ENCODE measurements around the gene MARCHF3.

The MARCHF3 gene

DNA sequence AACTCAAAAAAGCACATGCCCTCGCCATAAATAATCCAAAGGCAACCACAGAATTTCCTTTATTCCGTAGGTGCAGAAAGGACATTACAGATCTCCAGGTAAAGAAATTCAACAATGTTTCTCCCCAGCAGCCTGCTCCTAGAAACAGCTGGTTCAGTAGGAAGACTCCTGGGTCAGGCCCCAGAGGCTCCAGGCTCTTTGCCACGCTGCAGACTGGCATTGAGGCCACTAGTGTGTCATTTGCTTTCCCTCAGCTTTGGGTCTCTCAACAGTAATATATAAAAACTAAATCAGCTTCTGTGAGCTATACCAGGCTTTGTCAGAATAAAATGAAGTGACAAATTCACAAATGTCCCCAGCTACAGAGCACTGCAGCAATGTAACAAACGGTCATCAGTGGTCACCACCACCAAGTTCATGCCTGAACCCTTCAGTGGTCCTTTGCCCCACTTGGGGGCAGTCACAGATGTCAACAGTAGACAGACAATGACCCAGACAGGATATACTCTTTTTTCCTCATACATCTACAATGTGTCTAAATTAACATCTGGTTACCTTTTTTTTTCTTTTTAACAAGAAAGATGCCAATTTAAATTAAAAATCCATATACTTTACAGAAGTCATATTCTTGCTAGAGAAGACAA, 93.5 kb downstream of the MARCHF3 start:
- TF ChIP-seq, protein P1, sequence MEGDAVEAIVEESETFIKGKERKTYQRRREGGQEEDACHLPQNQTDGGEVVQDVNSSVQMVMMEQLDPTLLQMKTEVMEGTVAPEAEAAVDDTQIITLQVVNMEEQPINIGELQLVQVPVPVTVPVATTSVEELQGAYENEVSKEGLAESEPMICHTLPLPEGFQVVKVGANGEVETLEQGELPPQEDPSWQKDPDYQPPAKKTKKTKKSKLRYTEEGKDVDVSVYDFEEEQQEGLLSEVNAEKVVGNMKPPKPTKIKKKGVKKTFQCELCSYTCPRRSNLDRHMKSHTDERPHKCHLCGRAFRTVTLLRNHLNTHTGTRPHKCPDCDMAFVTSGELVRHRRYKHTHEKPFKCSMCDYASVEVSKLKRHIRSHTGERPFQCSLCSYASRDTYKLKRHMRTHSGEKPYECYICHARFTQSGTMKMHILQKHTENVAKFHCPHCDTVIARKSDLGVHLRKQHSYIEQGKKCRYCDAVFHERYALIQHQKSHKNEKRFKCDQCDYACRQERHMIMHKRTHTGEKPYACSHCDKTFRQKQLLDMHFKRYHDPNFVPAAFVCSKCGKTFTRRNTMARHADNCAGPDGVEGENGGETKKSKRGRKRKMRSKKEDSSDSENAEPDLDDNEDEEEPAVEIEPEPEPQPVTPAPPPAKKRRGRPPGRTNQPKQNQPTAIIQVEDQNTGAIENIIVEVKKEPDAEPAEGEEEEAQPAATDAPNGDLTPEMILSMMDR (IDR thresholded peaks at IDR 0.05): no peak

GRCh38 chr5:126931963-126932660, 98.2 kb downstream of the MARCHF3 start:
- Histone ChIP-seq H3K4me1 (no peaks in the 10 kb centered on the region), H3K36me3 (no peaks in the 10 kb centered on the region), H3K9me3 (no peaks in the 10 kb centered on the region), H3K27me3 (no peaks in the 10 kb centered on the region), H3K27ac (no peak overlapping the region), H3K4me3 (no peak overlapping the region)
- DNase-seq: no peak
- TF ChIP-seq, protein P1 (IDR thresholded peaks at IDR 0.05): no peak
- intact Hi-C loops (cut with DNase I; ENCODE audit: low total_unique reads): no loop called here

More for the DNA sequence above, 93.5 kb downstream of the MARCHF3 start:
- H3K4me1 ChIP-seq: no peaks in the 10 kb centered on the region
- H3K9me3 ChIP-seq: no peaks in the 10 kb centered on the region
- no peak for DNase-seq
- intact Hi-C loops (cut with DNase I; ENCODE audit: low total_unique reads): no loop called here
- H3K4me3 ChIP-seq: no peak overlapping the region
- H3K36me3 ChIP-seq: no peaks in the 10 kb centered on the region
- H3K27ac ChIP-seq: no peak overlapping the region
- no peaks in the 10 kb centered on the region for H3K27me3 ChIP-seq

GRCh38 chr5:126928041-126928440, 102.3 kb downstream of the MARCHF3 start:
- no peaks in the 10 kb centered on the region for H3K4me1 ChIP-seq
- no peak overlapping the region for H3K27ac ChIP-seq
- intact Hi-C loops (cut with DNase I; ENCODE audit: low total_unique reads): no loop called here
- H3K4me3 ChIP-seq: no peak overlapping the region
- no peak for DNase-seq
- H3K9me3 ChIP-seq: no peaks in the 10 kb centered on the region
- H3K27me3 ChIP-seq: no peaks in the 10 kb centered on the region
- H3K36me3 ChIP-seq: no peaks in the 10 kb centered on the region
- TF ChIP-seq, protein P1 (IDR thresholded peaks at IDR 0.05): no peak

GRCh38 chr5:126927429-126927828, 102.9 kb downstream of the MARCHF3 start:
- H3K4me1 ChIP-seq: no peaks in the 10 kb centered on the region
- H3K36me3 ChIP-seq: no peaks in the 10 kb centered on the region
- no peaks in the 10 kb centered on the region for H3K9me3 ChIP-seq
- no peak overlapping the region for H3K4me3 ChIP-seq
- intact Hi-C loops (cut with DNase I; ENCODE audit: low total_unique reads): no loop called here
- no peak for DNase-seq
- TF ChIP-seq, protein P1 (IDR thresholded peaks at IDR 0.05): no peak
- no peaks in the 10 kb centered on the region for H3K27me3 ChIP-seq
- H3K27ac ChIP-seq: no peak overlapping the region

DNA sequence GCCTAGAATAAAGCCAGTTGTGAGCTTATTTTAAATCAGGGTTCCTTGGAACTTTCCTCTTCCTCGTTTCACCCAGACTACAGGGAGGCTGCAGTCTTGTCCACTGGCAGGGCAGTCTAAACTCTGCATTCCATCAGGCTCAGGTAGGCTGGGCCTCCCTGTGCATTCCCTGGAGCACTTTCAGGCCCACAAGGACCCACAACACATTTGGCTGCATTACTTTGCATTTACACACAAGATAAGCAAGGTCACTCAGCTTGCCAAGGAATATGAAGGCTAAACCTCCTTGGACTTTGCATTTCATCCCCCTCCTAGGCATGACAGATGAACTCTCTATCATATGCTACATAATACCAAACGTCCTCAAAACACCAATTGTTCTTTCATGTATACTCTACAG, 104.2 kb downstream of the MARCHF3 start:
- no peaks in the 10 kb centered on the region for H3K27me3 ChIP-seq

More for the DNA sequence above, 104.2 kb downstream of the MARCHF3 start:
- Histone ChIP-seq H3K9me3 (no peaks in the 10 kb centered on the region), H3K36me3 (no peaks in the 10 kb centered on the region), H3K4me1 (peaks cover 0 to under 1% (median 0%) of the 10 kb centered on the region in 4 donors), H3K27ac (no peak overlapping the region), H3K4me3 (no peak overlapping the region)
- intact Hi-C loops (cut with DNase I; ENCODE audit: low total_unique reads): no loop called here
- DNase-seq: no peak
- TF ChIP-seq, protein P1 (IDR thresholded peaks at IDR 0.05): no peak

Measured in tibial artery (tissue), 4 donors.